8988T (cell line): ENCODE data around the gene GDF15.
"Not testable (repeated sequence)": the region's sequence is repeated elsewhere in the genome, so short reads cannot be mapped to it uniquely, and the experiment has no call there.

Source experiments
- DNase-seq: peaks from one replicate; pipeline ENCODE4 v3.0.0; 2011

The GDF15 gene

GRCh38 chr19:18385675-18386542, at the start of gene GDF15:
TSS of gene GDF15 (plus strand) at chr19:18386158. CDS start at chr19:18386190, 32 bp downstream.
- DNase-seq, result peak; percentile 78

GRCh38 chr19:18338541-18338940, 47.4 kb upstream of the GDF15 start:
- DNase-seq, result no peak

GRCh38 chr19:18339723-18340122, 46.2 kb upstream of the GDF15 start:
- peak; percentile 57 for DNase-seq

- peak; percentile 80 for DNase-seq
These were observed 45.6 kb upstream of the GDF15 start, which contains the start of gene PGPEP1 for GRCh38 chr19:18340190-18340989. TSS of gene PGPEP1 (plus strand) at chr19:18340598. CDS start at chr19:18340682, 84 bp downstream.

- DNase-seq, result peak; percentile 61
These were observed 44.7 kb upstream of the GDF15 start for GRCh38 chr19:18340990-18341868.

- no peak for DNase-seq
These were observed 43.8 kb upstream of the GDF15 start for GRCh38 chr19:18342090-18342632.

- DNase-seq, result no peak
These were observed 41.4 kb upstream of the GDF15 start for GRCh38 chr19:18344582-18344950.

- DNase-seq, result no peak
These were observed 40.7 kb upstream of the GDF15 start for GRCh38 chr19:18345296-18345695.

GRCh38 chr19:18346091-18346490, 39.9 kb upstream of the GDF15 start:
- no peak for DNase-seq

GRCh38 chr19:18348171-18348570, 37.8 kb upstream of the GDF15 start:
- DNase-seq, result no peak

GRCh38 chr19:18348818-18349339, 37.1 kb upstream of the GDF15 start:
- not testable (repeated sequence) for DNase-seq

- DNase-seq, result peak; percentile 79
These were observed 36.3 kb upstream of the GDF15 start for GRCh38 chr19:18349524-18350128.

- DNase-seq, result no peak
These were observed 35.5 kb upstream of the GDF15 start for GRCh38 chr19:18350490-18350889.

GRCh38 chr19:18351544-18351943, 34.4 kb upstream of the GDF15 start:
- DNase-seq, result no peak

- no peak for DNase-seq
These were observed 32.5 kb upstream of the GDF15 start for GRCh38 chr19:18353378-18354005.

GRCh38 chr19:18354743-18355142, 31.2 kb upstream of the GDF15 start:
- DNase-seq, result not testable (repeated sequence)

- DNase-seq, result no peak
These were observed 28.9 kb upstream of the GDF15 start for GRCh38 chr19:18357041-18357440.

GRCh38 chr19:18361646-18362045, 24.3 kb upstream of the GDF15 start:
- DNase-seq, result no peak

GRCh38 chr19:18362934-18363542, 22.9 kb upstream of the GDF15 start:
- DNase-seq, result no peak

- no peak for DNase-seq
These were observed 22.2 kb upstream of the GDF15 start for GRCh38 chr19:18363787-18364186.
